Amniotic stem cell (primary cell): ENCODE data around the gene CHRNA9.
"Not testable (repeated sequence)": the region's sequence is repeated elsewhere in the genome, so short reads cannot be mapped to it uniquely, and the experiment has no call there.

Source experiments
- DNase-seq: peaks from one replicate; lab custom pipeline; 2025; lab: John Stamatoyannopoulos, UW

CHRNA9 gene, protein sequence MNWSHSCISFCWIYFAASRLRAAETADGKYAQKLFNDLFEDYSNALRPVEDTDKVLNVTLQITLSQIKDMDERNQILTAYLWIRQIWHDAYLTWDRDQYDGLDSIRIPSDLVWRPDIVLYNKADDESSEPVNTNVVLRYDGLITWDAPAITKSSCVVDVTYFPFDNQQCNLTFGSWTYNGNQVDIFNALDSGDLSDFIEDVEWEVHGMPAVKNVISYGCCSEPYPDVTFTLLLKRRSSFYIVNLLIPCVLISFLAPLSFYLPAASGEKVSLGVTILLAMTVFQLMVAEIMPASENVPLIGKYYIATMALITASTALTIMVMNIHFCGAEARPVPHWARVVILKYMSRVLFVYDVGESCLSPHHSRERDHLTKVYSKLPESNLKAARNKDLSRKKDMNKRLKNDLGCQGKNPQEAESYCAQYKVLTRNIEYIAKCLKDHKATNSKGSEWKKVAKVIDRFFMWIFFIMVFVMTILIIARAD

DNA sequence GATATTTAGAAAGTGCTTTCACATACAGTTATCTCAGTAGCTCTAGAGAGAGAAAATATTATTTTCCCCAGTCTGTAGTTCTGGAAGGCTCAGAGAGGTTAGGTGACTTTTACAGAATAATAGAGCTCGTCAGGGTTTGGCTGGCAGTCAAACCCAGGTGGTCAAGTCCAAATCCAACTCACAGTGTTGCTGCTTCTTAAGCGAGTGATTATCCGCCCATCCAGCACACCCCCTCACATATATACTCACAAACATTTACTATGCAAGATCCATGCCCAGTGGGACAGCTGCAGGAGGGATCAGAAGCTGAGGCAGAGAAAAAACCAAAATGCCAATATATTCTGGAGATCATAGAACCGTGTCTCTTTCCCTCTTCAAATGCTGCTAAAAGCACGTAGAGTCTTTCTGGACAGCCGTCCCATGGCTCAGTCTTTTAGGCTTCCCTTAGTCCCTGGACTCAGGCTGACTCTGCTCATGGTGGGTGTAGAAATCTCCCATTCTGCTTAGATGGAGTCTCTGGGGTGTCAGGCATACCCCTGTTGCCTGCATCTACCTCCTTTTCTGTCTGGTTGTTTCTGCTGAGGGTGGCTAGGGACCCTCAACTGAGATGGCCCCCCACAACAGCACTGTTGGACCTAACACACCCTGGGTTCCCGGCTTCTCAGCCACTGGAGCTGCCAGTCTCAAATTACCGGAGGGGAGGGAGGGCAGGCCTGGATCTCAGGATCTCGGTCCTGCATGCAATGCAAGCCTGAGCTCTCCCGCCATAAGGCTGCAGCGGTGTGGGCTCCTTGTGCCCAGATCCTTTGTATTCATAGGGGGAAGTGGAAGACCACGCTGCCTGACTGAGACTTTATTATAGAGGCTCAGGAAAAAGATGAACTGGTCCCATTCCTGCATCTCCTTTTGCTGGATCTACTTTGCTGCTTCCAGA lies at the start of gene CHRNA9:
Gene CHRNA9, plus strand, starts transcription at position 743 of the 934 bp plus-strand sequence. Its CDS starts 135 bp downstream, at position 878.
- DNase-seq = no peak

DNA sequence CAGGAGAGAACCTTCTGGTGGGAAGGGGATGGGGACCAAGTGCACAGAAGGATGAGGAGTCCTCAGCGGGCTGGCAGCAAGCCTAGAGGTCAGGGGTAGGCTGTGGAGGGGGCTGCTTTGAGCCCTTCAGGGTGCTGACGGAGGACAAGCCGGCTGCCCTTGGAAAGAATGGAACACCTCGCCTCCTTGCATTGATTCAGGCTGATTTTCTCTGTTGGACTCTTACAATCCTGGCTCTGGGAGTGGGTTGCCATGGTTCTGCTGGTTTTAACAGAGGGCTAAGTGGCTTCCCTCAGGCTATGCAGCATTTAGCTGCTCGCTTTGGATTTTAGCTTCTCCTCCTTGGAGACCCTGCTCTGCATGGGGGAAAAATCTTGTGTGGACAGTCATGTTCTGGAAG lies 49.4 kb upstream of the CHRNA9 start:
- no peak for DNase-seq

DNA sequence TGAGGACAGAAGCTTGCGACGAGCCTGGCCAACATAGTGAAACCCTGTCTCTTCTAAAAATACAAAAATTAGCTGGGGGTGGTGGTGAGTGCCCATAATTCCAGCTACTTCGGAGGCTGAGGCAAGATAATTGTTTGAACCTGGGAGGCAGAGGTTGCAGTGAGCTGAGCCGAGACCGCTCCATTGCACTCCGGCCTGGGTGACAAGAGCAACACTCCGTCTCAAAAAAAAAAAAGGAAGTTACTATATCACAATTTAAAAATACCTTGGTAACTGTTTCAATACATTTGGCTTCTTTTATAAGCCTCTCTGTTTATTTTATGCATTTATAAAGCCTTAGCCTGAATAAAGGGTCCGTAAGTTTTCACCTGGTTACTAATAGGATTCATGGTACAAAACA lies 46.6 kb upstream of the CHRNA9 start:
- no peak for DNase-seq

DNA sequence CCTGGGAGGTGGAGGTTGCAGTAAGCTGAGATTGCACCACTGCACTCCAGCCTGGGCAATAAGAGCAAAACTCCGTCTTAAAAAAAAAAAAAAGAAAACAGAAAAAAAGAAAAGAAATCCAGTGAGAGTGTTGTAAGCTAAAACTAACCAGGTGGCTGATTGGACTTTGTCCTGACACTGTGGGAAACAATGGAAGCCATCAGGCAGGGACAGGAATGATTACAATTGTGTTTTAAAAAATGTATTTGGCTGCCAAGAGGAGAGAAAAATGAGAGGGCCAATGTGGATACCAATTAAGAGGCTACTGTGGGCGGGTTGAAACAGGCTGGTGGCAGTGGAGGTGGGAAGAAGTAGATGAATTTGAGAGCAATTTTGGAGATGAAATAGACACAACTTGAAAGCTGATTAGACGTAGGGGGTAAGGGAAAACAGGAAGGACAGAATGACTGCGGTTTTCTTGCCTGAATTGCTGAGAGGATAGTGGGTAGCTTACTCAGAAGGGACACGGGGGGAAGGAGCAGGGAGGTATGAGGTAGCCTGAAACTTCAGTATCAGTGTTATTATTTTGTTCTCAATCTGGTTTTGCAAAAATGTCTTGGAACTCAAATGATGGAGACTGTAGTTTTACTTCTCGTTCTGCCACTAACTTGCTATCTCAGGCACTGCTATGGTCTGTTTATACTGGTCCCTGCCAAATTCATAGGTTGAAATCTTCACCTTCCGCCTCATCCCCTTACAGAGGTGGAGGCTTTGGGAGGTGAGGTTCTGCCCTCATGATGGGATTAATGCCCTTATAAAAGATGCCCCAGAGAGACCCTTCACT lies 45.6 kb upstream of the CHRNA9 start:
- DNase-seq = no peak

DNA sequence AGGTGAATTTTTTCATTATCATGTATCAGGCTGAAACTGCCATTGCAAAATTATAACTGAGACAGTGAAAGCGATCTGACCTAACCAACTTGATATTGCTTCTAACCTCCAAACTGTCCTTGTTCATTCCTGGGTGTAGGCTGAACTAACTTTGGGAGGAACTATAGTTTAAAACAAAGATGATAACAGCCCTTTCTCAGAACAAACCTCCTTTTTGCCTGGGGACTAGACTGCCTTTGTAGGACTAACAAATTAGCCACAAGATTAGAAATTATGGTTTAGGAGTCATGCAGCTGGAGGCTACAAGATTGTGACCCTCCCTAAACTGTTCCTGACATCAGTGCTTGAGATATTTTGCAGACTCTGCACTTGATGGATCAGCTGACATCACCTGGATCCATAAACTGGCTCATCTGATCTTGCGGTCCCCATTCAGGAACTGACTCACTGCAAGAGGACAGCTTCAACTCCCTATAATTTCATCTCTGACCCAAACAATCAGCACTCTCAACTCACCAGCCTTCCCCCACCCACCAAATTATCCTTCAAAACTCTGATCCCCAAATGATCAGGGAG lies 44.4 kb upstream of the CHRNA9 start:
- DNase-seq = not testable (repeated sequence)

DNA sequence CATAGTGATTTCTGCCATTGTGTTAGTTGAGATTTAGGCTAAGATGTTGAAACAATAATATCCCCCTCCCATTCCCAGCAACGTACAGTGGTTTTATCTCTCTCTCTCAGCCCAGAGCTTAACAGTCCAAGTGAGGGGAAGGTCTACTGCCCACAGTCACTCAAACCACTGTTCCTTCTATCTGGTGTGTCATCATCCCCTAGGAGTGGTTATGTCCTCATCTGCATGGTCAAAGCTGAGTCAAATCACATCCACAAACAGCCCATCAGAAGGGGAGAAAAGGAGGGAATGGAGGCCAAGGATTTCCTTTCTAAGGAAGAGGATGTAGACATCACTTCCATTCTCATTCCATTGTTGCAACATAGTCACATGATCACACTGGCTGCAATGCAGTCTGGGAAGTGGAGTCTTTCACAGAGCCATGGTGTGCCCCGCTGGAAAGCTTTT lies 42.8 kb upstream of the CHRNA9 start:
- no peak for DNase-seq

DNA sequence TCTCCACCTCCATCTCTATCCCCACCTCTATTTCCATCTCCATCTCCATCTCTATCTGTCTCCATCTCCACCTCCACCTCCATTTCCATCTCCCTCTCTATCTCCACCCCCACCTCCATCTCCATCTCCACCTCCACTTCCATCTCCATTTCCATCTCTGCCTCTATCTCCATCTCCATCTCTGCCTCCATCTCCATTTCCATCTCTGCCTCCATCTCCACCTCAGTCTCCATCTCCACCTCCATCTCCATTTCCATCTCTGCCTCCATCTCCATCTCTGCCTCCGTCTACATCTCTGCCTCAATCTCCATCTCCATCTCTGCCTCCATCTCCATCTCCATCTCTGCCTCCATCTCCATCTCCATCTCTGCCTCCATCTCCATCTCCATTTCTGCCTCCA lies 40.8 kb upstream of the CHRNA9 start:
- DNase-seq = no peak

DNA sequence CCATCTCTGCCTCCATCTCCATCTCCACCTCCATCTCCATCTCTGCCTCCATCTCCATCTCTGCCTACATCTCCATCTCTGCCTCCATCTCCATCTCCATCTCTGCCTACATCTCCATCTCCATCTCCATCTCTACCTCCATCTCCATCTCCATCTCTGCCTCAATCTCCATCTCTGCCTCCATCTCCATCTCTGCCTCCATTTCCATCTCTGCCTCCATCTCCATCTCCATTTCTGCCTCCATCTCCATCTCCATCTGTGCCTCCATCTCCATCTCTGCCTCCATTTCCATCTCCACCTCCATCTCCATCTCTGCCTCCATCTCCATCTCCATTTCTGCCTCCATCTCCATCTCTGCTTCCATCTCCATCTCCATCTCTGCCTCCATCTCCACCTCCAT lies 40.1 kb upstream of the CHRNA9 start:
- not testable (repeated sequence) for DNase-seq

DNA sequence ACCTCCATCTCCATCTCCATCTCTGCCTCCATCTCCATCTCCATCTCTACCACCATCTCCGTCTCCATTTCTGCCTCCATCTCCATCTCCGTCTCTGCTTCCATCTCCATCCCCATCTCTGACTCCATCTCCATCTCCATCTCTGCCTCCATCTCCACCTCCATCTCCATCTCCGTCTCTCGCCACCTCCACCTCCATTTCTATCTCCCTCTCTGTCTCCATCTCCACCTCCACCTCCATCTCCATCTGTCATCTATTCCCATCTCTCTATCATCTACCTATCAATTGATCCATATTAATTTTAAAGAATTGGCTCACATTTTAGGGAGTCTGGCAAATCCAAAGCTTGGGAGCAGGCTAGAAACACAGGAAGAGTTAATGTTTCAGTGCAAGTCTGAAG lies 39.6 kb upstream of the CHRNA9 start:
- DNase-seq = no peak

DNA sequence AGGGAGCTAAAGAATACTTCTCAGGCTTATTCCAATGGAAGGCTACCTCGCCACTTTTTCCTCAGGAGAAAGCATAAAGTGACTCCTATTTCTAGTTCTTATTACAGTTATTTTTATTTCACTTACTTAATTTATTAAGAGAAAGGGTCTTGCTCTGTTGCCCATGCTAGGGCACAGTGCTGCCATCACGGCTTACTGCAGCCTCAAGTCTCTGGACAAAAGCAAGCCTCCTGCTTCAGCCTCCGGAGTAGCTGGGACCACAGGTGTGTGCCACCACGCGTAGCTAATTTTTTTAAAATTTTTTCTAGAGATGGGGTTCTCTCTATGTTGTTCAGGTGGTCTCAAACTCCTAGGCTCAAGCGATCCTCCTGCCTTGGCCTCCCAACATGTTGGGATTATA lies 36.0 kb upstream of the CHRNA9 start:
- no peak for DNase-seq

DNA sequence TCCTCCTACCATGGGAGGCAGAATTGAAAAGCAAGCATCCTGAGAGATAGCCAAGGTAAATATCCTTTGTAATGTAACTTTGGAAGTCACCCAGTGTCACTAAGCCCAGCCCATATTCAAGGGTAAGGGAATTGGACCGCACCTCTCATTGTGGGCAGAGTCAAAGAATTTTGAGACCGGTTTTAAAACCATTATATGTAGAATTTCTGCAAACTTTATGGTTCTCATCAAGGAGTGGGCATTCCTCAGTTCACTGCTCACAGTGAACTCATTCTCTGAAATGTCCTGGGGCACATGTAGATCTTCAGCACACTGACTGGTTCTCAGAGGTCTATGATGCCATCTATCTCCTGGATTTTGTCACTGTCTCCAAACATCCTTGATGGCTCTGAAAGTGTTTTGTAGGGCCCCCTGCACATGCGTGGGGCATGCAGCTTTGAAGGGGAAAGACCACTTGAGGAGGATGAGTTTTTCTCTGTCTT lies 35.3 kb upstream of the CHRNA9 start:
- DNase-seq = no peak

DNA sequence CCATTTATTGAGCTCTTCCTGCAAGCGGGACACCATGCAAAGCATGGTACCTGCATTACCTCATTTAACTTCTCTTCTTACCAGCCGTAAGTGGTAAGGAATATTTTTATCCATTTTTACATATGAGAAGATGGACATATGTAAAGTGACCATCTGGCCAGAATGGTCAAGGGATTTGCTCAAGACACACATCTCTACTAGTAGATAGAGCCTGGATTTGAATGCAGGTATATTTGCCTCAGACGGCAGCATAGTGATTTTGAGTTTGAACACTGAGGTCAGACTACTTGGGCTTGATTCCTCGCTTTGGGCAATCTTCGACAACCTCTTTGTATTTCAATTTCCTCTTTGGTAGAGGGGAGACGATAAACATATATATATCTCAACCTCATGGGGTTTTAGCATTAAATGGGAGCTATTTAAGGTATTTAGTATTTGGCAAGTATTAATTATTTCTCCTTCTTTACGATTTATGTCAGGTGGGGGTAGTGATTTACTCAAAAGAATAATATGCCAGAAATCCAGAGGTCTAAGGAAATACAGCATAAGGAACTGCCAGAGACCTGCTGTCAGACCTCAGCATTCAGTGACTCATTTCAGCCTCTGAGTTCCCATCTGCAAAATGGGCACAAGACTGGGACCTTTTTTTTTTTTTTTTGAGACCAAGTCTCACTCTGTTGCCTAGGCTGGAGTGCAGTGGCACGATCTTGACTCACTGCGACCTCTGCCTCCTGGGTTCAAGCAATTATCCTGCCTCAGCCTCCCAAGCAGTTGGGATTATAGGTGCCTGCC lies 34.6 kb upstream of the CHRNA9 start:
- no peak for DNase-seq

DNA sequence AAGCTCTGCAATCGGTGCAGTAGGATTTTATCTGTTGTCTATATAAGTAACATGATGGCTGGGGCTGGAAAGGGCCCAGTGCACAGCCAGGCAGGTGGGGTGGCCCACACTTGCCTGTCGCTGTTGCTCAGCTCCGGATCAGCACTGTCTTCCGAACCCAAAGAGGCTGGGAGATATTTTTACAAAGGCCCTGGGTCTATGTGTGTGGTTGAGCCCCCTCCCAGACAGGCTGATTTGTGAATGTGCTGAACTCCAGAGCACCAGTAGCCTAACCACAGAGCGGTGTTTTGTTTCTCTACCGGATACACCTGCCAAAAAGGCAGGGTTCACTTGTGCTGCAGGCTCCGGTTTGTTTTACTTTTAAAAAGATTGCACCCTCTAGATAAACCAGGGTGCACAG lies 33.5 kb upstream of the CHRNA9 start:
- DNase-seq = no peak

DNA sequence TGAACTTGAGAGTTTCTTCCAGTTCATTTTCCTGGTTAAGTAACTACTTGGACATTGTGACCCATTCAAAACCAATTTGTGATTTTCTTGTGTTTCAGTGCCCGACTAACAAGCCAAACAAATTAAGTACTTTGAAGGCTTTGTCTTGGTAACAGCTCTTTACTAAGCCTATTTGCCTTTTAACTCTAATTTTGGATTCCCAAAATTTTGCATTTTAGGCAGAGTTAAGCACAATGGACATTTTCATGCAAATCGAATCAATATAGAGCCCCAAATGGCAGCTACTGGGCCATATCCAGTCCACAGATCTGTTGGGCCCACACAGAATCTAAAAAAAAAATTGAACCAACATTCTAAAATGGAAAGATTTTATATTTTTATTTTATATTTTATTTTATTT lies 31.4 kb upstream of the CHRNA9 start:
- DNase-seq = no peak

DNA sequence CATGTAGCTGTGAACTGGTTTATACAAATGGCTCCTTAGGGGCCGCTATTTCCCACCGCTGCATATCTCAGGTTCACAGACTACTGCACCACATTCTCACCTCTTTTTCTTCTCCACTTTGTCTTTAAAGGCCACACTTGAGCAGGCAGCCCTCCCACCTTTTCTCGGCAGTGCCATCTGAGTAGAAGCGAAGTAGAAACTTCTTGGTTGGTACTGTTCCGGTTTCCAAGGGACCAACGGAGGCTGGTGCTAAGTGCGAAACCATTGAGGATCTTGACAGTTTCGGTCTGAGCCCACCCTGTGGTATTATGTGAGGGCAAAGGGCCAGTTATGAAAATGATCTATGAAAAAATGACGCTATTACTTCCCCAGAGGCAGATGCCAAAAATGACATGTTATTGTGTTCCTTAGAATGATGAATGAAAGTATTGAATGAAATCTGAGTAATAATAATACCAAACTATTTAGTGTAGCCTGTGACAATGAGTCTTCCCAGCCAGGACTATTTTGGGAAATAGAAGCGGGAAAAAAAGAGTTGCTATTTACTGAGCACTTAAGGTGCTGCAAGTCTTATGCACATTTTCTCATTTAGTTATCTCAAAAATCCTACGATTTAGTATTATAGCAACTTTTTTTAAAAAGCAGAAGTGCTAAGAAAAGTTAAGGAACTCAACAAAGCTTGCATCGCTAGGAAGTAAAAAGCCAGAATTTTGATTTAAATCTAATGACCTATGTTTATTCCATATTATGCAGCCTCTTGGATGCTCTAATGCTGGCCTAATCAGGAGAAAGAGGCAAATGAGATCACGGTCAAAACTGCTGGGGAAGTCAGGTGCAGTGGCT lies 29.6 kb upstream of the CHRNA9 start:
- no peak for DNase-seq

DNA sequence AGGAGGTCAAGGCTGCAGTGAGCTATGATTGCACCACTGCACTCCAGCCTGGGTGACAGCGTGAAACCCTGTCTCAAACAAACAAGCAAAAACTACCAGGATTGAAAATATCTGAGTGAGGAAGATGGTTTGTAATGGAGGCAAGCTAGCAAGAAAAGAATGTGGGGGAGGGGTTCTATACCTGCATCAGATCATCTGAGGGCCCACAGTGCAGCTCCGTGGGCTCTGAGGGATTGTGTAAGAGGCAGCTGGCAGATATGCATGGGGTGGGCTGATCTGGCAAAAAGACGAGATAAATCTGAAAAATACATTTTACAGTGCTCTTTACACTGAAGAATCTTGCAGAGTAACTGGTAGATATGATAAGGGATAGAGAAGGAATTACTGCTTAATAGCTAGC lies 28.9 kb upstream of the CHRNA9 start:
- DNase-seq = no peak

DNA sequence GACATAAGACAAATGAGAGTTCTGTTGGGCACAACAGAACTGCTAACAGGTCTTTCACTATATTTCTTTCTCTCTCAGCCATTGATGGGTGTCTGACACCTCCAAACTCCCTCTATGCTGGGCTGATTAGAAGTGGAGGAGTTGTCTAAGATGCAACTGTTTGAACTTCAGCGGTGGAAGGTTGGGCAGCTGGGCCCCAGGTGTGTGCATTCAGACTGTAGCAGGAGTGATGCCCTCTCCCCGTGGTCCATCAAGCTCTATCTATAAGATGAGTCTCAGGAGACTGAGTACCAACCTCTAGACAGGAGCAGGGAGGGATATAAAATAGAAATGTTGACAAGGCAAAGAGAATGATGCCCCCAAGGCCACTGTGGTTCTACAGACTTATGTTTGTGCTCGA lies 28.2 kb upstream of the CHRNA9 start:
- DNase-seq = no peak

DNA sequence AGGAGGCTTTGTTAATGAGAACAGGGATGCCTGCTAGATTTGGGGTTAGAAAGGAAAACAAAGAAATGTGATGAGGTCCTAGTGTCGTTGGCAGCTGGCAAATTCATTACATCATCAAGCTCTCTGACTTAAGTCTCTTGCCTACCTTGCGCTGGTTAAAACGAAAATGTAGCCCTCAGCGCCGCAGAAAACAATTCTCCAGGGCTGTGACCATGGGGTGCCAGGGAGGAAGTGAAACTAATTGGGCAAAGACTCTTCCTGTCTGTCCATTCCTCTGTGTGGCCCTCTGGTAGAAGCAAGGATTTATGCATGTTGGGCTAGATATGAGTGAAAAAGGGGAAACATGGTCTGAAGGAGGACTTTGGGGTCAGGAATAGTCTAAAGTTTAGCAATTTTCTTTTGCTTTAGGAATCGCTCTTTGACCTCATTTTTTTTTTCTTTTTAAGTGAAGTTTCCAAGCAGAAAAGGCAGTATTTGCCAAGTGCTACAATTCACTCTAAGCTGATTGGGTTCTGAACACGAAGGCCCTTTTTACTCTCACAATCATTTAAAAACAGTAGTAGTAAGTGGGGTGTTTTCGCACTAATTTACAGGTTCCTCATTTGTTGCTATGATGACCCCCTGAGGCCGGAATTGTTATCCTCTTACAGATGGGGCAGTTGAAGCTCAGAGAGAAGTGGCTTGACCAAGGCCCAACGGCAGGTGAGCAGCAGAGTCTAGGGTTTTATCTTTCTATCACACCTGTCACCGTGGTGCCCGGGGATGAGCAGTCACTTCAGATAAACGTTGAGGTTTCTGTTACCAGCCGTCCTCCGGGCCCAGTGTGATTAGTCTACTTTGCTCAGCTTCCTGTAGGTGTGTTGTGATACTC lies 27.3 kb upstream of the CHRNA9 start:
- no peak for DNase-seq
